Measurements from ENCODE around the gene NDRG2. TPM values are rescaled to one million over a fixed set of nuclear protein-coding genes. Genes with fewer than 3 reads are reported as not detected.
"Not testable (repeated sequence)": the region's sequence is repeated elsewhere in the genome, so short reads cannot be mapped to it uniquely, and the experiment has no call there.

The NDRG2 gene
- total RNA-seq, 1 donor from 2014 or later, result 2.1 TPM

- CTCF ChIA-PET, result interaction anchor here (1.2 to 2.3 kb wide), 2 partner anchors 20 to 33 kb away, joined by 3 to 9 read pairs; no protein-coding TSS in a partner anchor
- peaks cover 21% of the 10 kb centered on the region for H3K27me3 Mint-ChIP-seq
Measured at GRCh38 chr14:21047378-21047781, 22.5 kb upstream of the NDRG2 start.

GRCh38 chr14:21043974-21044618, 19.2 kb upstream of the NDRG2 start:
- H3K27me3 Mint-ChIP-seq, result peaks cover 29% of the 10 kb centered on the region
- ChIA-PET POLR2A (no interaction called here), CTCF (interaction anchor here (1.5 to 2.4 kb wide), 2 partner anchors 8 to 29 kb away, joined by 6 to 15 read pairs; no protein-coding TSS in a partner anchor)
- no peak overlapping the region for H3K27ac Mint-ChIP-seq
- intact Hi-C loops (cut with micrococcal nuclease), result no loop called here
- no peak overlapping the region for H3K4me3 Mint-ChIP-seq
- H3K4me1 Mint-ChIP-seq, result no peaks in the 10 kb centered on the region
- DNase-seq (no peak), ATAC-seq (ENCODE audit: low read depth) (no peak)
- TF ChIP-seq CTCF (IDR thresholded peaks at IDR 0.05), result no peak
- H3K9me3 Mint-ChIP-seq, result no peaks in the 10 kb centered on the region
- H3K36me3 Mint-ChIP-seq (ENCODE audit: low read depth), result no peaks in the 10 kb centered on the region

More at GRCh38 chr14:21047378-21047781, 22.5 kb upstream of the NDRG2 start:
- intact Hi-C loops (cut with micrococcal nuclease), result no loop called here
- ATAC-seq (ENCODE audit: low read depth) (no peak), DNase-seq (no peak)
- H3K27ac Mint-ChIP-seq, result no peak overlapping the region
- H3K9me3 Mint-ChIP-seq, result no peaks in the 10 kb centered on the region
- TF ChIP-seq CTCF (IDR thresholded peaks at IDR 0.05), result no peak
- no peaks in the 10 kb centered on the region for H3K36me3 Mint-ChIP-seq (ENCODE audit: low read depth)
- POLR2A ChIA-PET, result no interaction called here
- H3K4me3 Mint-ChIP-seq, result no peak overlapping the region
- H3K4me1 Mint-ChIP-seq, result no peaks in the 10 kb centered on the region

GRCh38 chr14:21043387-21043973, 18.6 kb upstream of the NDRG2 start:
- Mint-ChIP-seq H3K4me3 (no peak overlapping the region), H3K27me3 (peaks cover 26% of the 10 kb centered on the region), H3K36me3 (ENCODE audit: low read depth) (no peaks in the 10 kb centered on the region), H3K4me1 (no peaks in the 10 kb centered on the region), H3K27ac (no peak overlapping the region), H3K9me3 (no peaks in the 10 kb centered on the region)
- ChIA-PET CTCF (interaction anchor here (1.5 to 2.4 kb wide), 2 partner anchors 8 to 28 kb away, joined by 6 to 15 read pairs; no protein-coding TSS in a partner anchor), POLR2A (no interaction called here)
- DNase-seq (no peak), ATAC-seq (ENCODE audit: low read depth) (no peak)
- no peak for TF ChIP-seq CTCF (IDR thresholded peaks at IDR 0.05)
- intact Hi-C loops (cut with micrococcal nuclease), result no loop called here

- no peak for TF ChIP-seq CTCF (IDR thresholded peaks at IDR 0.05)
- Mint-ChIP-seq H3K4me1 (no peaks in the 10 kb centered on the region), H3K36me3 (ENCODE audit: low read depth) (no peaks in the 10 kb centered on the region), H3K9me3 (no peaks in the 10 kb centered on the region), H3K27me3 (peaks cover 24% of the 10 kb centered on the region), H3K4me3 (no peak overlapping the region), H3K27ac (no peak overlapping the region)
- POLR2A ChIA-PET, result no interaction called here
- DNase-seq (no peak), ATAC-seq (ENCODE audit: low read depth) (no peak)
- CTCF ChIA-PET, result interaction anchor here (2.4 kb wide), 1 partner anchor 28 kb away, joined by 15 read pairs; no protein-coding TSS in a partner anchor
- intact Hi-C loops (cut with micrococcal nuclease), result no loop called here
Measured at GRCh38 chr14:21042918-21043317, 18.1 kb upstream of the NDRG2 start.

GRCh38 chr14:21041676-21042433, 17.0 kb upstream of the NDRG2 start, which contains the start of gene RNASE7:
Gene RNASE7, plus strand, starts transcription at chr14:21042362. Its CDS starts 631 bp downstream, at chr14:21042993.
- DNase-seq, result no peak
- TF ChIP-seq CTCF (IDR thresholded peaks at IDR 0.05), result no peak
- ATAC-seq (ENCODE audit: low read depth), result no peak
- Mint-ChIP-seq H3K4me3 (no peak within 1 kb of the TSS), H3K4me1 (no peaks in the 10 kb centered on the region), H3K36me3 (ENCODE audit: low read depth) (no peaks in the 10 kb centered on the region), H3K27me3 (peaks cover 24% of the 10 kb centered on the region), H3K9me3 (no peaks in the 10 kb centered on the region), H3K27ac (no peak within 1 kb of the TSS)
- ChIA-PET CTCF (interaction anchor here (4.4 kb wide), 1 partner anchor 26 kb away, joined by 92 read pairs; no protein-coding TSS in a partner anchor), POLR2A (no interaction called here)
- intact Hi-C loops (cut with micrococcal nuclease), result no loop called here

- H3K9me3 Mint-ChIP-seq; H3K4me1 Mint-ChIP-seq; H3K27ac Mint-ChIP-seq; H3K4me3 Mint-ChIP-seq; DNase-seq; POLR2A ChIA-PET; ATAC-seq (ENCODE audit: low read depth); H3K36me3 Mint-ChIP-seq (ENCODE audit: low read depth): not testable (repeated sequence)
- peaks cover 24% of the 10 kb centered on the region for H3K27me3 Mint-ChIP-seq
- intact Hi-C loops (cut with micrococcal nuclease), result loop anchor here (1.0 kb wide), 1 partner anchor 27 kb away; no protein-coding TSS in a partner anchor
- CTCF ChIA-PET, result interaction anchor here (0.7 to 4.4 kb wide), 6 partner anchors 9 to 64 kb away, joined by 3 to 92 read pairs (median 7); no protein-coding TSS in a partner anchor
Measured at GRCh38 chr14:21040941-21041340, 16.1 kb upstream of the NDRG2 start.
